K562 (cell line): ENCODE measurements around the gene RAD21L1. TPM values are rescaled to one million over a fixed set of nuclear protein-coding genes. Genes with fewer than 3 reads are reported as not detected.

Experiments
- ARHGAP35 ChIP-seq: fragments of 450-650 bp; IDR thresholded peaks from 2 replicates; pipeline ENCODE4 v1.6.1; 2018; ENCODE audit not compliant: partially characterized antibody
- BRD9 ChIP-seq: fragments of 450-650 bp; IDR thresholded peaks from 2 replicates; pipeline ENCODE4 v1.6.1; 2018; ENCODE audit warnings: low read depth; ENCODE audit not compliant: partially characterized antibody
- CREB1 ChIP-seq, 2 experiments: sonication (generic) in 1 of 2; formaldehyde crosslinking in 1 of 2; IDR thresholded peaks; 2 replicates each; pipeline versions ENCODE4 v1.6.1 to v1.8.0; 2012 to 2022; ENCODE audit warnings: inconsistent platforms in 1 of 2, mild to moderate bottlenecking in 1 of 2, missing genetic modification reagents in 1 of 2, moderate library complexity in 1 of 2
- EP400 ChIP-seq: fragments of 450-650 bp; IDR thresholded peaks from 2 replicates; pipeline ENCODE4 v1.6.1; 2017; ENCODE audit warnings: antibody characterized with exemption, mild to moderate bottlenecking, moderate library complexity
- GABPB1 ChIP-seq: sonication (generic); formaldehyde crosslinking; IDR thresholded peaks from 2 replicates; pipeline ENCODE4 v1.8.0; 2022; ENCODE audit warnings: mild to moderate bottlenecking, missing genetic modification reagents
- HBP1 ChIP-seq: fragments of 450-650 bp; formaldehyde crosslinking; IDR thresholded peaks from 2 replicates; pipeline ENCODE4 v1.4.0; 2022; ENCODE audit warnings: missing genetic modification characterization
- KLF13 ChIP-seq: fragments of 450-650 bp; IDR thresholded peaks from 2 replicates; pipeline ENCODE4 v1.6.1; 2016; ENCODE audit warnings: missing genetic modification characterization, low read depth, mild to moderate bottlenecking, missing compliant biosample characterization, moderate library complexity, borderline replicate concordance
- REST ChIP-seq, 2 experiments: fragments of 450-650 bp; formaldehyde crosslinking in 1 of 2; IDR thresholded peaks; 2 replicates each; pipeline versions ENCODE4 v1.4.0 to v1.6.1; 2014 to 2020; ENCODE audit warnings: mild to moderate bottlenecking in 2 of 2, borderline replicate concordance in 1 of 2, low read depth in 1 of 2
- TFAP4 ChIP-seq: sonication (generic); formaldehyde crosslinking; IDR thresholded peaks from 2 replicates; pipeline ENCODE4 v1.8.0; 2022; ENCODE audit warnings: missing genetic modification reagents, mild to moderate bottlenecking, moderate library complexity, borderline replicate concordance
- ZNF76 ChIP-seq: fragments of 250-450 bp; sonication (Bioruptor Pico); IDR thresholded peaks from 2 replicates; pipeline ENCODE4 v1.4.0; 2020; ENCODE audit warnings: mild to moderate bottlenecking, moderate library complexity, borderline replicate concordance
- polyA plus RNA-seq, 8 experiments: library from polyadenylated mRNA; depleted of rRNA in 4 of 8; stranded (reverse) in 5 of 8; unstranded in 3 of 8; fragments of >200 nt; fragmentation: Nextera tagmentation in 2 of 8; fragmentation: Illumina TruSeq in 1 of 8; extraction: Ambion mirVana in 2 of 8; extraction: Trizol in 1 of 8; gene quantifications; 2 replicates each; pipeline versions ENCODE4 v1.2.1 to v1.2.3, GENCODE V29; 2011 to 2014; ENCODE audit warnings: inconsistent platforms in 1 of 8, missing spikeins in 1 of 8
- total RNA-seq, 7 experiments: library from RNA; depleted of rRNA in 6 of 7; stranded (reverse); fragments of >200 nt in 6 of 7; fragmentation: Illumina TruSeq in 2 of 7; extraction: Trizol in 2 of 7; gene quantifications; 2 replicates each; pipeline versions ENCODE4 v1.2.1 to v1.2.3, GENCODE V29; 2011 to 2021; ENCODE audit warnings: low replicate concordance in 1 of 7

Gene RAD21L1
- total and polyA plus RNA-seq, 9 of the 15 experiments (the other 6 are each of a cell fraction or from before 2014, with no cell fraction given), result 0.17 to 1.7 (median 0.45) TPM; not detected in 1

GRCh38 chr20:1195226-1195625, 30.6 kb upstream of the RAD21L1 start (continued):
- TF ChIP-seq REST (IDR thresholded peaks at IDR 0.05; ENCODE audit: borderline replicate concordance) (no peak), REST (CRISPR knock-in tag; IDR thresholded peaks at IDR 0.05; ENCODE audit: low read depth) (no peak), EP400 (no peak), BRD9 (no peak), CREB1 (IDR thresholded peaks at IDR 0.05) (no peak), CREB1 (CRISPR knock-in tag; IDR thresholded peaks at IDR 0.05) (no peak), KLF13 (no peak), TFAP4 (no peak), ZNF76 (no peak), ARHGAP35 (no peak), HBP1 (no peak), GABPB1 (CRISPR knock-in tag) (no peak)
- TF ChIP-seq, all 486 proteins: peak for 0
